IPS DF 4.7 (cell line): ENCODE results near the gene PADI1.

Experiments
- DNase-seq: peaks from one replicate; pipeline ENCODE4 v3.0.0-alpha.2; 2013; ENCODE audit warnings: low spot score; ENCODE audit errors: extremely low read depth

The PADI1 gene

GRCh38 chr1:17270891-17271765 is 66.2 kb downstream of the PADI1 start:
- no peak for DNase-seq

- no peak for DNase-seq
These were observed 67.1 kb downstream of the PADI1 start for GRCh38 chr1:17272066-17272465.

GRCh38 chr1:17272646-17273045 is 67.7 kb downstream of the PADI1 start:
- no peak for DNase-seq

GRCh38 chr1:17273096-17273495 is 68.2 kb downstream of the PADI1 start:
- no peak for DNase-seq

GRCh38 chr1:17274186-17275170 is 69.5 kb downstream of the PADI1 start:
- peak; percentile 22 for DNase-seq

- no peak for DNase-seq
These were observed 71.6 kb downstream of the PADI1 start for GRCh38 chr1:17276568-17276967.

- DNase-seq, result no peak
These were observed 72.7 kb downstream of the PADI1 start for GRCh38 chr1:17277511-17278159.

- DNase-seq, result no peak
These were observed 74.3 kb downstream of the PADI1 start for GRCh38 chr1:17278996-17279830.

GRCh38 chr1:17280436-17280835 is 75.5 kb downstream of the PADI1 start:
- DNase-seq, result no peak

- no peak for DNase-seq
These were observed 76.0 kb downstream of the PADI1 start for GRCh38 chr1:17280894-17281293.

GRCh38 chr1:17281775-17282181 is 76.8 kb downstream of the PADI1 start:
- no peak for DNase-seq

- DNase-seq, result no peak
These were observed 77.9 kb downstream of the PADI1 start for GRCh38 chr1:17282836-17283235.

GRCh38 chr1:17286646-17287045 is 81.7 kb downstream of the PADI1 start:
- no peak for DNase-seq

GRCh38 chr1:17287130-17287776 is 82.3 kb downstream of the PADI1 start:
- DNase-seq, result no peak

GRCh38 chr1:17289721-17290120 is 84.8 kb downstream of the PADI1 start:
- no peak for DNase-seq

GRCh38 chr1:17290553-17290952 is 85.6 kb downstream of the PADI1 start:
- DNase-seq, result no peak

- no peak for DNase-seq
These were observed 87.6 kb downstream of the PADI1 start for GRCh38 chr1:17292299-17293160.

GRCh38 chr1:17293681-17294425 is 88.9 kb downstream of the PADI1 start:
- DNase-seq, result no peak

GRCh38 chr1:17295292-17295691 is 90.4 kb downstream of the PADI1 start:
- DNase-seq, result no peak
